GM23248 (cell line): ENCODE measurements around the gene FBLN5. TPM values are rescaled to one million over a fixed set of nuclear protein-coding genes. Genes with fewer than 3 reads are reported as not detected.

ENCODE experiments used
- DNase-seq: peaks from one replicate; pipeline ENCODE4 v3.0.0-alpha.2; 2015
- H2AFZ ChIP-seq: fragments of 200-600 bp; sonication (generic); 2 replicates; pipeline ENCODE4 v1.6.1; 2016; ENCODE audit warnings: antibody characterized with exemption
- H3F3A ChIP-seq: fragments of 200-600 bp; sonication (generic); 2 replicates; pipeline ENCODE4 v1.6.1; 2016; ENCODE audit warnings: mild to moderate bottlenecking, antibody characterized with exemption, mixed run types; ENCODE audit not compliant: insufficient read depth
- H3K27ac ChIP-seq: fragments of 200-600 bp; sonication (generic); 2 replicates; pipeline ENCODE4 v1.5.1; 2016; ENCODE audit warnings: mild to moderate bottlenecking
- H3K27me3 ChIP-seq: fragments of 200-600 bp; sonication (generic); replicated peaks from 2 replicates; pipeline ENCODE4 v1.6.1; 2016; ENCODE audit warnings: mild to moderate bottlenecking; ENCODE audit not compliant: insufficient read depth
- H3K36me3 ChIP-seq: fragments of 200-600 bp; sonication (generic); 2 replicates; pipeline ENCODE4 v1.6.1; 2016; ENCODE audit warnings: low read depth, mild to moderate bottlenecking
- H3K4me1 ChIP-seq: fragments of 200-600 bp; sonication (generic); 2 replicates; pipeline ENCODE4 v1.6.1; 2016; ENCODE audit warnings: mild to moderate bottlenecking; ENCODE audit not compliant: insufficient read depth
- H3K4me2 ChIP-seq: fragments of 200-600 bp; sonication (generic); one replicate; pipeline ENCODE4 v1.6.1; 2016; ENCODE audit warnings: mild to moderate bottlenecking; ENCODE audit not compliant: unreplicated experiment
- H3K4me3 ChIP-seq: fragments of 200-600 bp; sonication (generic); 2 replicates; pipeline ENCODE4 v1.5.1; 2016; ENCODE audit warnings: mild to moderate bottlenecking
- H3K79me2 ChIP-seq: fragments of 200-600 bp; sonication (generic); 2 replicates; pipeline ENCODE4 v1.6.1; 2016; ENCODE audit warnings: mild to moderate bottlenecking; ENCODE audit not compliant: insufficient read depth
- H3K9ac ChIP-seq: fragments of 200-600 bp; sonication (generic); 2 replicates; pipeline ENCODE4 v1.6.1; 2016; ENCODE audit warnings: mild to moderate bottlenecking
- H3K9me2 ChIP-seq: fragments of 200-600 bp; sonication (generic); 2 replicates; pipeline ENCODE4 v1.6.1; 2016; ENCODE audit warnings: mixed run types, mild to moderate bottlenecking, moderate library complexity; ENCODE audit not compliant: insufficient read depth
- H3K9me3 ChIP-seq: fragments of 200-600 bp; sonication (generic); one replicate; pipeline ENCODE4 v1.6.1; 2017; ENCODE audit warnings: low read depth
- H4K20me1 ChIP-seq: fragments of 200-600 bp; sonication (generic); 2 replicates; pipeline ENCODE4 v1.6.0; 2016; ENCODE audit not compliant: insufficient read depth
- EZH2 ChIP-seq: fragments of 200-600 bp; sonication (generic); IDR thresholded peaks from 2 replicates; pipeline ENCODE4 v1.6.1; 2018; ENCODE audit warnings: antibody characterized with exemption, mild to moderate bottlenecking; ENCODE audit not compliant: insufficient read depth, poor library complexity, severe bottlenecking
- EZH2phosphoT487 ChIP-seq: fragments of 200-600 bp; sonication (generic); IDR thresholded peaks from 2 replicates; pipeline ENCODE4 v1.6.1; 2018; ENCODE audit warnings: antibody characterized with exemption, moderate library complexity, mild to moderate bottlenecking, low read depth; ENCODE audit not compliant: insufficient read depth
- WGBS, 2 experiments: methylation state at CpG; one replicate each; pipeline ENCODE4 v1.1.6; 2015 to 2017; ENCODE audit warnings: low lambda C conversion rate in 2 of 2, low coverage in 1 of 2; ENCODE audit errors: missing lambda C conversion rate in 2 of 2; 5-methylcytosine and 5-hydroxymethylcytosine counted together
- in situ Hi-C: fragments of 300-500 bp; cut with MboI; formaldehyde crosslinking; loops from 2 replicates; pipeline ENCODE4 v1.15.0; 2020
- polyA plus RNA-seq: library from polyadenylated mRNA; unstranded; fragments of >200 nt; fragmentation: Nextera tagmentation; extraction: Ambion mirVana; gene quantifications from 2 replicates; pipeline ENCODE4 v1.2.1, GENCODE V29; 2016
- total RNA-seq: library from RNA; depleted of rRNA; stranded (reverse); fragments of >200 nt; shearing (Covaris generic); gene quantifications from 2 replicates; pipeline ENCODE4 v1.2.3, GENCODE V29; 2014

The FBLN5 gene
- total and polyA plus RNA-seq, 2 experiments from 2014 or later: 234 to 756 TPM

- Histone ChIP-seq H3K27me3 (no peaks in the 10 kb centered on the region), H3K4me3 (no peak overlapping the region), H3K9ac (no peak overlapping the region), H3K9me3 (no peaks in the 10 kb centered on the region), H3K27ac (no peak overlapping the region), H4K20me1 (no peaks in the 10 kb centered on the region), H3K9me2 (no peaks in the 10 kb centered on the region), H3K4me2 (no peak overlapping the region), H3F3A (no peaks in the 10 kb centered on the region), H2AFZ (no peak overlapping the region), H3K4me1 (no peaks in the 10 kb centered on the region), H3K79me2 (peaks cover 9% of the 10 kb centered on the region; the same call in 1 of the 2 replicates), H3K36me3 (peaks cover 21% of the 10 kb centered on the region)
- 66 to 69% methylated on average over 4 of the region's 4 CpGs for WGBS, 2 experiments
- in situ Hi-C loops: no loop called here
- no peak for TF ChIP-seq EZH2
- TF ChIP-seq EZH2phosphoT487: no peak
- DNase-seq: no peak
Measured at GRCh38 chr14:91885113-91885712, 62.3 kb downstream of the FBLN5 start.

- Histone ChIP-seq H3K4me3 (no peak overlapping the region), H4K20me1 (no peaks in the 10 kb centered on the region), H3K27me3 (no peaks in the 10 kb centered on the region), H3K4me1 (no peaks in the 10 kb centered on the region), H3K36me3 (peaks cover 22% of the 10 kb centered on the region), H3K9me3 (no peaks in the 10 kb centered on the region), H2AFZ (no peak overlapping the region), H3K9ac (no peak overlapping the region), H3K79me2 (peaks cover 8% of the 10 kb centered on the region; the same call in 1 of the 2 replicates), H3K9me2 (no peaks in the 10 kb centered on the region), H3K27ac (no peak overlapping the region), H3K4me2 (no peak overlapping the region), H3F3A (no peaks in the 10 kb centered on the region)
- no peak for TF ChIP-seq EZH2phosphoT487
- TF ChIP-seq EZH2: no peak
- 69 to 72% methylated on average over 6 of the region's 6 CpGs for WGBS, 2 experiments
- DNase-seq: no peak
- in situ Hi-C loops: no loop called here
Measured at GRCh38 chr14:91884664-91885063, 62.8 kb downstream of the FBLN5 start.

GRCh38 chr14:91883753-91884152 lies 63.7 kb downstream of the FBLN5 start:
- Histone ChIP-seq H3K9me3 (no peaks in the 10 kb centered on the region), H4K20me1 (no peaks in the 10 kb centered on the region), H3K9me2 (no peaks in the 10 kb centered on the region), H3K4me2 (no peak overlapping the region), H3K36me3 (peaks cover 25% of the 10 kb centered on the region), H3K9ac (no peak overlapping the region), H3K79me2 (no peaks in the 10 kb centered on the region), H3K27ac (no peak overlapping the region), H3K4me3 (no peak overlapping the region), H3K27me3 (no peaks in the 10 kb centered on the region), H3K4me1 (no peaks in the 10 kb centered on the region), H3F3A (no peaks in the 10 kb centered on the region), H2AFZ (no peak overlapping the region)
- WGBS, 2 experiments: 42 to 45% methylated on average over 9 of the region's 9 CpGs
- in situ Hi-C loops: no loop called here
- DNase-seq: peak; percentile 15
- no peak for TF ChIP-seq EZH2
- no peak for TF ChIP-seq EZH2phosphoT487

DNA sequence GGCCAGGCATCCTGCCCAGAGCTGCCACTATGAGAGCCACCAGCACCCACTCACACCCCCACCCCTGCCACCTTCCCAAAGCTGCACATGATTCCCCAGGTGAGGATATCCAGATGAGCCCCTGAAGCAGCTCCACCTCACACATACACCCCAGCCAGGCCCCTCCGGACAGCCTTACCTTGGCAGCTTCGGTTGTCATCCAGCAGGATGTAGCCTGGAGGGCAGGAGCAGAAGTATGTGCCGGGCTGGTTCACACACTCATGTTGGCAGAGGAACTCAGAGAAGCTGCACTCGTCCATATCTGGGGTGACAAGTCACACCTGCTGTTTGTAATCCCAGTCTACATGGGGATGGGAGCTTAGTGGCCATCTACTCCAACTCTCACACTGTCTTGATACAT lies 64.7 kb downstream of the FBLN5 start:
- H3K9me3 ChIP-seq: no peaks in the 10 kb centered on the region
- no peak overlapping the region for H2AFZ ChIP-seq
- no peak overlapping the region for H3K4me3 ChIP-seq
- H3K27me3 ChIP-seq: no peaks in the 10 kb centered on the region
- no peaks in the 10 kb centered on the region for H3K9me2 ChIP-seq
- H3K4me2 ChIP-seq: no peak overlapping the region
- in situ Hi-C loops: no loop called here
- peaks cover 28% of the 10 kb centered on the region for H3K36me3 ChIP-seq
- no peak for TF ChIP-seq EZH2
- TF ChIP-seq EZH2phosphoT487: no peak
- WGBS, 2 experiments: 85 to 88% methylated on average over 4 of the region's 4 CpGs
- H4K20me1 ChIP-seq: no peaks in the 10 kb centered on the region
- no peaks in the 10 kb centered on the region for H3K4me1 ChIP-seq
- H3K9ac ChIP-seq: no peak overlapping the region
- no peak for DNase-seq
- no peak overlapping the region for H3K27ac ChIP-seq
- H3F3A ChIP-seq: no peaks in the 10 kb centered on the region
- no peaks in the 10 kb centered on the region for H3K79me2 ChIP-seq
